Brain pericyte (primary cell): ENCODE results near the gene MSH5.
"Not testable (repeated sequence)": the region's sequence is repeated elsewhere in the genome, so short reads cannot be mapped to it uniquely, and the experiment has no call there.

Source experiments
- DNase-seq: peaks from one replicate; pipeline ENCODE4 v3.0.0-alpha.2; 2012; ENCODE audit warnings: low read depth, low spot score

The MSH5 gene

GRCh38 chr6:31801031-31801927 lies 61.5 kb downstream of the MSH5 start:
- DNase-seq = not testable (repeated sequence)

GRCh38 chr6:31805939-31806469 lies 66.2 kb downstream of the MSH5 start:
- no peak for DNase-seq

- DNase-seq = peak; percentile 87
Observed at GRCh38 chr6:31806470-31807272, 66.9 kb downstream of the MSH5 start, which contains the start of gene LSM2. Gene LSM2, minus strand, starts transcription at chr6:31806966. Its CDS starts 209 bp downstream, at chr6:31806757.

GRCh38 chr6:31808599-31808998 lies 68.8 kb downstream of the MSH5 start:
- DNase-seq = not testable (repeated sequence)

GRCh38 chr6:31811645-31812044 lies 71.8 kb downstream of the MSH5 start:
- no peak for DNase-seq
